Coronary artery (tissue), 2 donors: ENCODE data around the gene PGS1.

Experiments used
- DNase-seq: peaks from one replicate; pipeline ENCODE4 v3.0.0-alpha.2; 2017; ENCODE audit warnings: low spot score
- H3K27ac ChIP-seq, 2 donors: fragments of 200-600 bp; sonication (generic); one replicate each; pipeline ENCODE4 v1.5.1; 2016 to 2019
- H3K4me3 ChIP-seq: fragments of 200-600 bp; sonication (generic); 2 replicates; pipeline ENCODE4 v1.5.1; 2016; ENCODE audit warnings: mild to moderate bottlenecking, moderate library complexity
- TF ChIP-seq, protein P1 (sequence below): fragments of 200-600 bp; sonication (generic); IDR thresholded peaks from one replicate; pipeline ENCODE4 v1.5.1; 2019; ENCODE audit warnings: antibody characterized with exemption

Gene PGS1

DNA sequence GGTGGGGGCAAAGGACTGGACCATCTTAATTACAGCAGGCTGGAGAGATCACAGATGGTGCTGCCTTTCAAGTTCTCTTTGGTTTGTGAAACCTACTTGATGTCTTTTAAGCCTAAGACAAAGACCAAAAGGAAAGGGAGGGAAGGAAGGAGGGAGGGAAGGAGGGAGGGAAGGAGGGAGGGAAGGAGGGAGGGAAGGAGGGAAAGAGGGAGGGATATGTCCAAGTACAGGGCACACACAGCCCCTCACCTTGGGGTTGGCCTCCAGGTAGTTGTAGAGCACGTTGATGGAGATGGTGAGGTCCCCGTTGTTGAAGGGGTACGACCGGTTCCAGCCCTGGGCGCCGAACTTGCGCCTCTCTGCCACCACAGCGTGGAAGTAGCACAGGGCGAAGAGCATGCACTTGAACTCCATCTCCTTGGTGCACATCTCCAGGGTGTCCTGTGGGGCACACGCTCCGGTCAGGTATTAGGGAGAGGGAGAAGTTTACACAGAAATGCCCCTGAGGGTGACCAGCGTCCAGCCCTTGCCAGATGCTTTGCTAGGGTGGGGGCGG, 55.4 kb downstream of the PGS1 start:
- TF ChIP-seq, protein P1, sequence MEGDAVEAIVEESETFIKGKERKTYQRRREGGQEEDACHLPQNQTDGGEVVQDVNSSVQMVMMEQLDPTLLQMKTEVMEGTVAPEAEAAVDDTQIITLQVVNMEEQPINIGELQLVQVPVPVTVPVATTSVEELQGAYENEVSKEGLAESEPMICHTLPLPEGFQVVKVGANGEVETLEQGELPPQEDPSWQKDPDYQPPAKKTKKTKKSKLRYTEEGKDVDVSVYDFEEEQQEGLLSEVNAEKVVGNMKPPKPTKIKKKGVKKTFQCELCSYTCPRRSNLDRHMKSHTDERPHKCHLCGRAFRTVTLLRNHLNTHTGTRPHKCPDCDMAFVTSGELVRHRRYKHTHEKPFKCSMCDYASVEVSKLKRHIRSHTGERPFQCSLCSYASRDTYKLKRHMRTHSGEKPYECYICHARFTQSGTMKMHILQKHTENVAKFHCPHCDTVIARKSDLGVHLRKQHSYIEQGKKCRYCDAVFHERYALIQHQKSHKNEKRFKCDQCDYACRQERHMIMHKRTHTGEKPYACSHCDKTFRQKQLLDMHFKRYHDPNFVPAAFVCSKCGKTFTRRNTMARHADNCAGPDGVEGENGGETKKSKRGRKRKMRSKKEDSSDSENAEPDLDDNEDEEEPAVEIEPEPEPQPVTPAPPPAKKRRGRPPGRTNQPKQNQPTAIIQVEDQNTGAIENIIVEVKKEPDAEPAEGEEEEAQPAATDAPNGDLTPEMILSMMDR, result no peak
- DNase-seq, result no peak
- Histone ChIP-seq H3K27ac (no peak overlapping the region), H3K4me3 (no peak overlapping the region)

DNA sequence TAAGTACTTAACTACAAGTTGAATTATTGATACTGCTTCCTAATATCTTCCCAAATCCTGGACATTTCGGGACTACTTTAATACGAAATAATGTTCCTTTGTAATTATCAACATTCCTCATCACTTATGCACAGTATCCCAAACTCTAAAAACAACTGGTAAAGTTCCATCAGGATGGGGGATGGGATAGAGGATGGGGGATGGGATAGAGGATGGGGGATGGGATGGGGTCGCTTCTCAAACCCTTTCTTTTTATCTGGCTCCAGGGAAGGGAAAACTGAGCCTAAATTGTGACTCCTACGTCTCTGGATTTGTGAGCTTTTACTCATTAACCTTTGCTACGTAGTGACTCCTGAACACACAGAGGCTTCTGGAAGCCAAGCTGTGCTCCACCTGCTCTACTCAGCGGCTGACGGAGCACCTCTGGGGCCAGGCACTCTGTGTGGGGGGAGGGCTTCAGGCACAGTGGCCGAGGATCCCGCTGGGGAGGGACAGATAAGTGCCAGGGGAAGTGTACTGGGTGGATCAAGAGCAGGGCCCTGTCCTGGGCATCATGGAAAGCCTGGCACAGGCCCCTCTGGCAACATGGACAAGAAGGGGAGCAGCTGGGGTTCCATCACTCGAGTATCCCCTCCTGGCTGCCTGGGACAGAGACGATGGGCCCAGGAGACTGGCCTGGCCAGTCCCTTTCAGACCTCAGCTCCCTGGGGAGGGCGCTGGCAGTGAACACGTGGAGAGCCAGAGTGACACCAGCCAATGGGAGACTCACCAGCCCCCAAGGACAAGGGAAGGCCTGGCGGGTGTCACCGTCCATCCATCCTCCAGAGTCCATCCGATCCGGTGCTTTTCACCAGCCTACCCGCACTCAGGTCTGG, 56.2 kb downstream of the PGS1 start:
- peak; percentile 69 for DNase-seq
- TF ChIP-seq, protein P1, result no peak
- Histone ChIP-seq H3K27ac (no peak overlapping the region), H3K4me3 (no peak overlapping the region)

DNA sequence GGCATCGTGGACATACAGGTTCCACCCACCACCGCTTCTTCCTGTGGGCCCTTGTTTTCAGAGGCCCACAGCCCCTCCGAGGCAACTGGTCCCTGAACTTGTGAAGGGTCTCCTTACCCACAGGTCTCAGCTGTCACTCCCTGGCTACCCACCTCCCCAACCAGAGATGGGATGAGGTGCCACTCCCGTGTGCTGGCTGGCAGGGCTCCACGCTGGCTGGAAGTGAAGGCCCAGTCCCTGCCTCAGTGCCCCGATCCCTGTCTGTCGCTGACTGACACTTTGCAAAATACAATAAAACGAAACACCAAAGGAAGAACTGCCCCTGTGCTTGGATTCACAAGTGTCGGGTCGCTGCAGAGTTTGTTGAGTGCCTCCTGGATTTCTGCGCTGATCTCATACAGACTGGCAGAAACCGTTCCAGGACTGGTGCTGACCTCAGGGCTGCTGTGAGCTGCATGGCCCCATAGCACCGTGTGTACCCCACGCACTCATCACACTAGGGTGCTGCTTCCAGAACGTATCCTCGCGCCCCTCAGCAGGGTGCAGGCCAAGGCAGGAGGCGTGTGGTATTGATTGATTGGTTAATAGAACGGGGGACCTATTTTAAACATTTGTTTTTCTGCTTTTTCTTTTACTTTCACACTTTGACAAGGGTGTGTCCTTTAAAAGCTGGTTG, 57.0 kb downstream of the PGS1 start:
- TF ChIP-seq, protein P1, result no peak
- no peak overlapping the region for H3K27ac ChIP-seq
- H3K4me3 ChIP-seq, result no peak overlapping the region
- DNase-seq, result no peak

DNA sequence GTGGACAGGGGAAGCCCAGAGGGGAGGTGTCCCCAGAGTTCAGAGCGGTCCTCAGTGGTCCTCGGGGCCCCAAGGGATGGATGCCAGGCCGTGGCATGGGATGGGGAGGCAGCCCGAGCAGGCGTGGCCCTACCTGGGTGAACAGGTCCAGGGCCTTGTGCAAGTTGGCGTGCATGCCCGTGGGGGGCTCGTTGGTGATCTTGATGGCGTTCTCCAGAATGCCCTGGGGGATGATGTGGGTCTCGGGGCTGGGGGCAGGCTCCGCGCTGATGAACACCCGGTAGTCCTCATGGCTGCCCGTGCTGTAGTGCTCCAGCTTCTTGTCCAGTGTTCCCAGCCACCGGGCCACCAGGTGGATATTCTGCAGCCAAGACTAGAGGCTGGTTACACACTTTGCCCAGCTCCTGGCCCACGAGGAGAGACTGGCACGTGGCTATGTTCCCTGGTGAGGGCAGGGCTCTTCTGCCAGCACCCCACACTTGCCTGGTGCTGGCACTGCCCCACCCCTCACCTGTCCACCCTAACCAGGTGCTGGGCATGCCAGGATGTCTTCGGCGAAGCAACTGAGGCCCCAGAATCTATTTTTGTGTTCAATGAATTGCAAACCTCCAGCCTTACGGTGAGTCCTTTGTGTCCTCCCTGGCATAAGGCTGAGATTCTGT, 59.2 kb downstream of the PGS1 start:
- TF ChIP-seq, protein P1, result no peak
- H3K27ac ChIP-seq, result no peak overlapping the region
- no peak overlapping the region for H3K4me3 ChIP-seq
- DNase-seq, result no peak

DNA sequence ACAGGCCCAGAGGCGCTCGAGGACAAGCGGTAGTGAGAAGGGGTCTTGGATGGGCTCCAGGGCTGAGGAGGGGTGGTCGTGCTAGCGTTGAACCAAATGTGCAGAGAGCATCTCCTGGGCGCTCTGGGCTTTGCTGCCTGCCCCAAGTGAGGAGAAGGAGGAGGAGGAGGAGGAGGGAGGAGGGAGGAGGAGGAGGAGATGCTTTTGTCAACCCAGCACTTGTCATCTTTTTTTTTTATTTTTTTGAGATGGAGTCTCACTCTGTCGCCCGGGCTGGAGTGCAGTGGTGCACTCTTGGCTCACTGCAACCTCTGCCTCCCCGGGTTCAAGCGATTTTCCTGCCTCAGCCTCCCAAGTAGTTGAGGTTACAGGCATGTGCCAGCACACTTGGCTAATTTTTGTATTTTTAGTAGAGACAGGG, 59.8 kb downstream of the PGS1 start:
- no peak overlapping the region for H3K27ac ChIP-seq
- TF ChIP-seq, protein P1, result no peak
- no peak for DNase-seq

DNA sequence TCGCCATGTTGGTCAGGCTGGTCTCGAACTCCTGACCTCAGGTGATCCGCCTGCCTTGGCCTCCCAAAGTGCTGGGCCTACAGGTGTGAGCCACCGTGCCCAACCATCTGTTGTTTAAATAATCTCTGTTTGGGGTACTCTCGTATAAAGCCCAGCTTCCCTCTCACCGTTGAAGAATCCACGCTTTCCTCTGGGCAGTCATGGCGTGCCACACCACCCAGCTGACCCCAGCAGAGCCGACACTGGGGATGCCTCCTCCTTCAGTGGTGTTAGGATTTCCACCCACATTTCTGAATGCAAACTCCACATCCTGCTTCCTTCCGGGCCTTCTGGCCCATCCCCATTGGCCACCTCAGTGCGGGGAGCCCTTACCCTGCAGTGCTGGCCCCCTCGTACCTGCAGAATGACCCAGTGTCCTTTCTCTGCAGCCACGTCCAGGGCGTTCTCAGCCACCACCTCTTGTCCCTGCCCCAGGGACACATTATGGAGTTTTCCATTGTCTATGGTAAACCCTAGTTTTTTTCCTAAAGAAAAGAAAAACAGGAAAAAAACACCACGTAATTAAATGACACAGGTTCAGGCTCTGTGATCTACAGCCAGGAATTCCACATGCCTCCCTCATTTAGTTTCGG, 60.4 kb downstream of the PGS1 start:
- TF ChIP-seq, protein P1, result no peak
- no peak overlapping the region for H3K27ac ChIP-seq
- no peak for DNase-seq
- no peak overlapping the region for H3K4me3 ChIP-seq

More for the DNA sequence above, 59.8 kb downstream of the PGS1 start:
- H3K4me3 ChIP-seq, result no peak overlapping the region
